Body of pancreas (tissue), 4 donors: ENCODE measurements around the gene CHMP2B. TPM values are rescaled to one million over a fixed set of nuclear protein-coding genes. Genes with fewer than 3 reads are reported as not detected.
"Not testable (repeated sequence)": the region's sequence is repeated elsewhere in the genome, so short reads cannot be mapped to it uniquely, and the experiment has no call there.

Source experiments
- ATAC-seq: fragments of 150-250 bp; one replicate; pipeline ENCODE4 v1.9.1; 2016
- DNase-seq, 4 donors: peaks; one replicate each; pipeline ENCODE4 v3.0.0-alpha.2; 2019
- H3K27ac ChIP-seq, 4 donors: fragments of 200-600 bp; sonication (generic); 1 replicate in 3 of 4; 2 replicates in 1 of 4; pipeline versions ENCODE4 v1.5.1 to v1.6.1; 2016 to 2019; ENCODE audit warnings: mild to moderate bottlenecking in 1 of 4, mixed read lengths in 1 of 4, moderate library complexity in 1 of 4
- H3K27me3 ChIP-seq, 2 donors: fragments of 200-600 bp; sonication (generic); one replicate each; pipeline ENCODE4 v1.6.0; 2016; ENCODE audit warnings: mild to moderate bottlenecking in 1 of 2
- H3K36me3 ChIP-seq, 2 donors: fragments of 200-600 bp; sonication (generic); replicated peaks in 1 of 2; 2 replicates each; pipeline ENCODE4 v1.5.1; 2016; ENCODE audit warnings: low read depth in 2 of 2; ENCODE audit not compliant: insufficient read depth in 1 of 2
- H3K4me1 ChIP-seq: fragments of 200-600 bp; sonication (generic); one replicate; pipeline ENCODE4 v1.6.0; 2016
- H3K4me3 ChIP-seq, 2 donors: fragments of 200-600 bp; sonication (generic); 1 replicate in 1 of 2; 2 replicates in 1 of 2; pipeline ENCODE4 v1.5.1; 2016 to 2019
- H3K9me3 ChIP-seq, 3 donors: fragments of 200-600 bp; sonication (generic); 1 replicate in 2 of 3; 2 replicates in 1 of 3; pipeline ENCODE4 v1.5.1; 2016
- CTCF ChIP-seq, 7 experiments: fragments of 450-650 bp in 4 of 7; fragments of 200-600 bp in 3 of 7; sonication (generic) in 3 of 7; IDR thresholded peaks; one replicate each; pipeline ENCODE4 v1.5.1; 2016 to 2019; ENCODE audit warnings: antibody characterized with exemption in 7 of 7
- POLR2A ChIP-seq, 3 donors: fragments of 450-650 bp; IDR thresholded peaks; one replicate each; pipeline ENCODE4 v1.6.1; 2016; ENCODE audit warnings: antibody characterized with exemption in 3 of 3, mild to moderate bottlenecking in 2 of 3
- WGBS, 2 donors: methylation state at CpG; one replicate each; pipeline ENCODE4 v1.1.5; 2017; 5-methylcytosine and 5-hydroxymethylcytosine counted together
- intact Hi-C: fragments of 100-400 bp; cut with DNase I; formaldehyde crosslinking; loops from one replicate; pipeline ENCODE4 v1.15.1; 2023
- microRNA-seq, 2 donors: library from miRNA; unstranded; fragments of <30 nt; microRNA quantifications; one replicate each; pipeline ENCODE4, GENCODE V29; 2016; ENCODE audit warnings: borderline number of aligned reads in 2 of 2, borderline replicate concordance in 2 of 2
- small RNA-seq: library from RNA; depleted of rRNA; stranded (forward); fragments of <200 nt; gene quantifications from one replicate; pipeline ENCODE3, GENCODE V24; 2016
- total RNA-seq, 2 donors: library from RNA; depleted of rRNA; stranded (reverse); fragments of >200 nt; gene quantifications; one replicate each; pipeline ENCODE4 v1.1.0, GENCODE V29; 2016

The CHMP2B gene
- total RNA-seq, 2 donors from 2014 or later = 22.1 to 33.3 TPM

GRCh38 chr3:87298111-87298718 lies 71.1 kb downstream of the CHMP2B start:
- intact Hi-C loops = loop anchor here (5.0 kb wide), 1 partner anchor 704 kb away; no protein-coding TSS in a partner anchor

GRCh38 chr3:87305031-87305430 lies 77.9 kb downstream of the CHMP2B start:
- H3K36me3 ChIP-seq, H3K27ac ChIP-seq, H3K27me3 ChIP-seq, H3K9me3 ChIP-seq, DNase-seq, H3K4me3 ChIP-seq, H3K4me1 ChIP-seq, ATAC-seq: not testable (repeated sequence)
- intact Hi-C loops = loop anchor here (10.0 kb wide), 1 partner anchor 200 kb away; no protein-coding TSS in a partner anchor
- WGBS, 2 donors = 58 to 76% methylated on average over 1 of the region's 1 CpG

More at GRCh38 chr3:87298111-87298718, 71.1 kb downstream of the CHMP2B start:
- Histone ChIP-seq H3K4me3 (no peak overlapping the region), H3K27ac (no peak overlapping the region), H3K4me1 (no peaks in the 10 kb centered on the region), H3K27me3 (no peaks in the 10 kb centered on the region), H3K36me3 (no peaks in the 10 kb centered on the region), H3K9me3 (no peaks in the 10 kb centered on the region)
- DNase-seq (no peak), ATAC-seq (peak; percentile 83)
- 1 to 5% methylated on average over 3 of the region's 3 CpGs for WGBS, 2 donors
- TF ChIP-seq CTCF (IDR thresholded peaks at IDR 0.05) (peak; percentile 49 to 86 (median 83)), POLR2A (IDR thresholded peaks at IDR 0.05) (no peak)

Small RNA genes lying within 50 kb of the gene (microRNA-seq; reads per million reads assigned to microRNA genes)
- gene MIR4795 = 0 reads per million in 2 donors

Small RNA genes lying within 50 kb of the gene (small RNA-seq; reads per million reads assigned to genes)
- not detected for gene MIR4795

Other genes starting within 250 kb of the CHMP2B start
- 10 to 100 TPM; 10.2 to 16.1 TPM for gene VGLL3, start 236.2 kb upstream of the CHMP2B start, total RNA-seq
- gene POU1F1, start 49.3 kb downstream of the CHMP2B start, total RNA-seq = not detected